NCI-H748 treated with DMSO at 0.1 percent for 48 hours (cell line): ENCODE results near the gene TNRC6B.
"Not testable (repeated sequence)": the region's sequence is repeated elsewhere in the genome, so short reads cannot be mapped to it uniquely, and the experiment has no call there.

Source experiments
- DNase-seq: peaks from one replicate; lab custom pipeline; 2025; lab: John Stamatoyannopoulos, UW

The TNRC6B gene

GRCh38 chr22:40183029-40183581, 5.4 kb downstream of the TNRC6B start:
- no peak for DNase-seq

- not testable (repeated sequence) for DNase-seq
These were observed 5.9 kb downstream of the TNRC6B start for GRCh38 chr22:40183603-40184002.

- no peak for DNase-seq
These were observed 9.7 kb downstream of the TNRC6B start for GRCh38 chr22:40187389-40187788.

GRCh38 chr22:40189997-40190396, 12.3 kb downstream of the TNRC6B start:
- DNase-seq: no peak

GRCh38 chr22:40190501-40190900, 12.8 kb downstream of the TNRC6B start:
- no peak for DNase-seq

GRCh38 chr22:40193429-40194421, 16.0 kb downstream of the TNRC6B start:
- no peak for DNase-seq

GRCh38 chr22:40194656-40195055, 16.9 kb downstream of the TNRC6B start:
- DNase-seq: no peak

- DNase-seq: no peak
These were observed 19.1 kb downstream of the TNRC6B start for GRCh38 chr22:40196628-40197360.

GRCh38 chr22:40197421-40197820, 19.7 kb downstream of the TNRC6B start:
- DNase-seq: not testable (repeated sequence)

- no peak for DNase-seq
These were observed 21.0 kb downstream of the TNRC6B start for GRCh38 chr22:40198733-40199132.

GRCh38 chr22:40199223-40199622, 21.5 kb downstream of the TNRC6B start:
- DNase-seq: no peak

- no peak for DNase-seq
These were observed 22.1 kb downstream of the TNRC6B start for GRCh38 chr22:40199852-40200251.

GRCh38 chr22:40200795-40201530, 23.2 kb downstream of the TNRC6B start:
- no peak for DNase-seq

GRCh38 chr22:40202225-40202944, 24.7 kb downstream of the TNRC6B start:
- DNase-seq: no peak

GRCh38 chr22:40203572-40203971, 25.8 kb downstream of the TNRC6B start:
- DNase-seq: no peak

GRCh38 chr22:40204321-40205116, 26.8 kb downstream of the TNRC6B start:
- DNase-seq: no peak

GRCh38 chr22:40206561-40206960, 28.8 kb downstream of the TNRC6B start:
- DNase-seq: no peak

GRCh38 chr22:40210818-40211217, 33.1 kb downstream of the TNRC6B start:
- DNase-seq: no peak

- no peak for DNase-seq
These were observed 33.8 kb downstream of the TNRC6B start for GRCh38 chr22:40211476-40212054.

GRCh38 chr22:40212121-40212520, 34.4 kb downstream of the TNRC6B start:
- no peak for DNase-seq
